Breast epithelium (tissue), 3 donors: ENCODE measurements around the gene UTP11.

Source experiments
- POLR2A ChIP-seq: fragments of 450-650 bp; IDR thresholded peaks from one replicate; pipeline ENCODE4 v1.6.1; 2016; ENCODE audit warnings: antibody characterized with exemption, mild to moderate bottlenecking, moderate library complexity
- POLR2AphosphoS5 ChIP-seq, 3 donors: sonication (generic); formaldehyde crosslinking; IDR thresholded peaks; one replicate each; pipeline ENCODE4 v1.6.1; 2017; ENCODE audit warnings: antibody characterized with exemption in 3 of 3
- TF ChIP-seq, protein P1 (sequence below), 3 donors: fragments of 450-650 bp; IDR thresholded peaks; one replicate each; pipeline ENCODE4 v1.5.1; 2016 to 2017; ENCODE audit warnings: antibody characterized with exemption in 3 of 3, mild to moderate bottlenecking in 3 of 3, moderate library complexity in 3 of 3

DNA sequence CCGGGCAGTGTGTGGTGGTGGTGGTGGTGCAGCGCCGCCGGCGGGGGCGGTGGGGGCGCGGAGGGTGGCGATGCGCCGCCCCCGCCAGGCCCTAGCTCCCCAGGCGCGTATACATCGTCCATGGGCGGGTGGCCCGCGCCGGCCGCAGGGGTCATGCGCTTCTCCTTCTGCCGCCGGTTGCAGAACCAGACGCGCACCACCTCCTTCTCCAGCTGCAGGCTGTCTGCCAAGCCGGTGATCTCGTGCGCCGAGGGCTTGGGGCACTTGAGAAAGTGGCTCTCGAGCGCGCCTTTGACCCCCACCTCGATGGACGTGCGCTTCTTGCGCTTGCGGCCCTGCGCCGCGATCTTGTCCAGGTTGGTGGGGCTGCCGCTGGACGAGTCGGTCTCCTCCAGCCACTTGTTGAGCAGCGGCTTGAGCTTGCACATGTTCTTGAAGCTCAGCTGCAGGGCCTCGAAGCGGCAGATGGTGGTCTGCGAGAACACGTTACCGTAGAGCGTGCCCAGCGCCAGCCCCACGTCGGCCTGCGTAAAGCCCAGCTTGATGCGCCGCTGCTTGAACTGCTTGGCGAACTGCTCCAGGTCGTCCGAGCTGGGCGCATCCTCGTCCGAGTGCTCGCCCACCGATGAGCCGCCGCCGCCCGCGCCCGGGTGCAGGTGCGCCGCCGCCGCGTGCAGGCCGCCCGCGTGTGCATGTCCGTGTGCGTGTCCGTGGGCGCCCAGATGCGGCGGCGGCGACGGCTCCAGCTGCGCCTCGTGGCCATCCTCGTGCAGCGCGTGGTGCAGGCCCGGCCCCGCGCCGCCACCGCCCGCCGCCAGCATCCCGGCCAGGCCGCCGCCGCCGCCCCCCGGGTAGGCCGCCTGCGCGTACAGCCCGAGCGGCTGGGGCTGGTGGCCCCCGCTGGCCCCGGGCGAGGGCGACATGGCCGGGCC is 33.1 kb downstream of the UTP11 start:
- TF ChIP-seq, protein P1, sequence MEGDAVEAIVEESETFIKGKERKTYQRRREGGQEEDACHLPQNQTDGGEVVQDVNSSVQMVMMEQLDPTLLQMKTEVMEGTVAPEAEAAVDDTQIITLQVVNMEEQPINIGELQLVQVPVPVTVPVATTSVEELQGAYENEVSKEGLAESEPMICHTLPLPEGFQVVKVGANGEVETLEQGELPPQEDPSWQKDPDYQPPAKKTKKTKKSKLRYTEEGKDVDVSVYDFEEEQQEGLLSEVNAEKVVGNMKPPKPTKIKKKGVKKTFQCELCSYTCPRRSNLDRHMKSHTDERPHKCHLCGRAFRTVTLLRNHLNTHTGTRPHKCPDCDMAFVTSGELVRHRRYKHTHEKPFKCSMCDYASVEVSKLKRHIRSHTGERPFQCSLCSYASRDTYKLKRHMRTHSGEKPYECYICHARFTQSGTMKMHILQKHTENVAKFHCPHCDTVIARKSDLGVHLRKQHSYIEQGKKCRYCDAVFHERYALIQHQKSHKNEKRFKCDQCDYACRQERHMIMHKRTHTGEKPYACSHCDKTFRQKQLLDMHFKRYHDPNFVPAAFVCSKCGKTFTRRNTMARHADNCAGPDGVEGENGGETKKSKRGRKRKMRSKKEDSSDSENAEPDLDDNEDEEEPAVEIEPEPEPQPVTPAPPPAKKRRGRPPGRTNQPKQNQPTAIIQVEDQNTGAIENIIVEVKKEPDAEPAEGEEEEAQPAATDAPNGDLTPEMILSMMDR (IDR thresholded peaks at IDR 0.05), result no peak
- no peak for TF ChIP-seq POLR2AphosphoS5 (IDR thresholded peaks at IDR 0.05)
- no peak for TF ChIP-seq POLR2A
